ENCODE results near the gene SCN2B. TPM values are rescaled to one million over a fixed set of nuclear protein-coding genes. Genes with fewer than 3 reads are reported as not detected.
A peak's percentile ranks its signal among the peaks of the same experiment; 100 is the strongest.
"Not testable (repeated sequence)": the region's sequence is repeated elsewhere in the genome, so short reads cannot be mapped to it uniquely, and the experiment has no call there.

SCN2B gene
- total RNA-seq, 1 donor from 2014 or later: 0.32 TPM

DNA sequence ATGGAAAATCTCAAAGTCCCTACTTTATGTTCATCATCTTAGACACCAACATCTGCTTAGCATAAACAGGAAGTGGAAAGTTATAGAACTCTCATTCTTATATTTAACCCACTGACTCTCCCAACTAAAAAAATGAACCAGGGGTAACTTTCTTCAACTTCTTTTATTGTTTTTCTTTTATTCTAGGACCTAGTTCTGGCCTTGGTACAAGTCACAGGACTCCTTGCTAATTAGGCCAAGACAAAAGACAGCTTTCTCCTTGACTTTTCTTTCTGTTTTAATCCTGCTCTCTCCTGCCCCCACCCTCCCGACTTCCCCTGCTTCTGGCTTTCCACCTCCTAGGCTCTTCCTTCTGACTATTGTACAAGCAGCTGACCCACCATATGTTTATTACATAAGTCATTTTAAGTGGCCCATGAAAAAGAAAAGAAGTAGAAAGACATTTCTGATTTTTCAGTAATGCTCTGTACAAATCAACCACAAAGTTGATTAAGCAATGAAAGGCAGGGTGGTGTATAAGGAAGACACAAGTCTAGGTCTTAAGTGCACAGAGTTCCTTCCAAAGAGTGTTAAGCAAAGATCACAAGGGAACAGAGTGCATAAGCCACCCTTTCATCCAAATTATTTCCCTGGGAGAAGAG, 30.1 kb upstream of the SCN2B start:
- ATAC-seq: no peak

- ATAC-seq: no peak
Measured at GRCh38 chr11:118205606-118206378, 29.4 kb upstream of the SCN2B start.

GRCh38 chr11:118202599-118203422, 26.4 kb upstream of the SCN2B start:
- no peak for ATAC-seq

DNA sequence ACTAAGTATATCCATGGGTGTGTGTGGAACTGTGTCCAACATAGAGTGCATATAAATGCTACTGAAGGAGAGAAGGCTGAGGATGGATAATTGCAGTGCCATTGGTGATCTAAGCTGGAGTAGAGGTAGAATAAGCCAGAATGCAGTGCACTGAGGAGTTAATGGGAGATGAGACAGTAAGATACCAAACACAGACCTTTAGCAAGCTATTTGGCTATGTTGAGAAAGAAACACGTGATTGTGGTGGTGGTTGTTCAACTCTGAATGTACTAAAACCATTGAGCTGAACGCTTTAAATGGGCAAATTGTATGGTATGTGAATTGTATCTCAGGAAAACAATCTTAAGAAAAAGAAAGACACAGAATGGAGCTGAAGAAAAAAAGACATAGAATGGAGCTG, 25.5 kb upstream of the SCN2B start:
- no peak for ATAC-seq

DNA sequence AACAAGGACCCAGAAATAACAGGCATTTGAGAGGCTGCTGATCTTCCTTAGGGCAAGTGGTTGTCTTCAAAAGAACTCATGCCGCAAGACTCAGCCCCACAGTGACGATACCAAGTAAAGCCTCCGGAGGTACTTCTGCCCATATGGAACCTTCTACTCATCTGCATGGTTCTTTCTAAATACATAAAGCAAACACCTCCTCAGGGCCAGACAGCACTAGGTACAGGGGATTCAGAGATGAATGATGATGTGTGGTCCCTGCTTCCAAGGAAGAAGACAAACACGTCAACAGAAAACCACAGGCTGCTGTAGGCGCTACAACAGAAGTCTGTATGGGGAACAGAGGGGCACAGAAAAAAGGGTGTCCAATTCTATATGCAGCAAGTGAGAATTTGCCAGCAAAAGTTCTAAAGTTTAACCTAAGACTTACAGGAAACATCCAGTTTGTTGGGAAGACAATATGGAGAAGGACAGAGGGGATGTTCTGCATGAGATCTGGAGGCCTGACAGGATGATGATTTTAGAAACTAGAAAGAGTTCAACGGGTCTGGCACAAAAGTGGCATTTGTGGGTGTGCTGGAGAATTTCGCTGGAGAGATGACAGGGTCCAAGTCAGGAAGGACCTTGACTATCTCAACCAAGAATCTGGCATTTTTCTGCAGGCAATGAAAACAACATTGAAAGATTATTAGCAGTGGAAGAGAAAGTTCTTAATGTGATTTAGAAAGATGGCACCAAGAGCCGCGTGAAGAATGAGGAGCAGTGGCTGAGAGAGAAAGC, 24.7 kb upstream of the SCN2B start:
- no peak for ATAC-seq

DNA sequence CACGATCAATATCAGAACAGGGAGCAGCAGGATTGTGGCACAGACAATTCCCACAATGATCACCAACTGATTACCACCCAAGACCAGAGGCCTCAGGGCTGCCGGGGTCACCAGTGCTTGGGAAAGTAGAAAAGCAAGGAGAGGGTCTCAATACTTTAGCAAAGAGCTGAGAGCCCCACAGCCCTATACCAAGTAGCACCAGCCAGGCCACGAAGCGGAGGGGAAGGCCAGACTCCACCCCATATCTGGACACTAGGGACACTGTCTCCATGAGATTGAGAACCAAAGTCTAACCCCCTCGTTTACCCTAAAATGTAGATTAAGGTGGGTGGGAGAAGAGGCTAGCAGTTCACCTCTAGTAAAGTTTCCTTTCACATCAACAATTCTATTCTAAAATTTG, 24.1 kb upstream of the SCN2B start:
- ATAC-seq: no peak

- no peak for ATAC-seq
Measured at GRCh38 chr11:118199135-118199534, 22.7 kb upstream of the SCN2B start.

DNA sequence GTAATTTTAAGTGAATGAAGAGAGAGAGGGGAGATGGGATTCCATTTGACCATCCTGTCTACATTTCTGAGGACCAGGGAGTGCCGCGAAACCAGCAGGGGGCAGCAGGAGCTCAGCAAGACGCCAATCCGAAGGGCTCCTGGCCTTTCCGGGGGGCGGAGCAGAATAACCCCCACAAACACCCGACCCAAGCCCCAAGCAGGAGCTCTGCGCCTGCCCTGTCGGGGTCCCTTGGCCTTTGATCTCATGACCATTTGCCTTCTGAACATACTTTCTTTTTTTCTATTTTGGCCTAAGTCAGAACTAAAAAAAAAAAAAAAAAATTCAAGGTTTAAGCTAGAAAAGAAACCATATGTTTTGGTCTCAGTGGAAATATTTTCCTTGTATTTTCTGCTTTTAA, 21.9 kb upstream of the SCN2B start:
- ATAC-seq: peak; percentile 56

DNA sequence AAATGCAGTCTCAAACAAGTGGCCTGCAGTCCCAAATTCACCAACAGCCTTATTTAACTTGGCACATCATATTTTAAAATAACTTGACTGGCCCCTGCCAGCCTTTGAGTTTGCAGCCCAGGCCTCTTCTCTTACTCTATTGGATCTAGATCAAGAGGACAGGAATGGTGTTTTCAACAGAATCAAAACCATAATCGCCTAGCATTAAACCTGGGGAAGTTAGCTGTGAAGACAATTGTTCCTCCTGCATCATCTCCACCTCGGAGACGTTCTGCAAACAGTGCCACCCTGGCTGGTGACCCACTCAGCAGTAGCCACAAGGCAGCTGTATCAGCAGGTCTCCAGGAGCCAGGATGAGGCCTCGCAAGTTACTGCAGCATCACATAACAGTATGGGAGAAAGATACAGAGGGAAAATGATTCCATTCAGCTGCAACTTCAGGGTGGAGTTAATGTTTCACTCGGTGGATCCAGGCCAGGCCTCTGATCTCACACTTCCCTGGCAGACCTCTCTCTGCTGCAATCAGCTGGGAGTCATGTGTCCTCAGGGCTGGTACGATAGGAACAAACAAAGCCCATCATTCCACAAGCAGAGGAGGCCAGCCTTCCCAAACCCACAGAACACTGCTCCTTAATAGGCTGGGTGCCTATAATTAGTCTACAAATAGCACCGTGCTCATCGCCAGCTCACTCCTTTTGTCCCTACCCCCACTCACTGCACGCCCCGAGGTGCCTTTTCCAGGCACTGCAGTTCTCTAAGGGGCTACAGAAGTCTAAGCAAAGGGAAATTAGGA, 18.6 kb upstream of the SCN2B start:
- peak; percentile 87 for ATAC-seq

GRCh38 chr11:118193910-118194566, 17.6 kb upstream of the SCN2B start:
- no peak for ATAC-seq

GRCh38 chr11:118192817-118193216, 16.4 kb upstream of the SCN2B start:
- not testable (repeated sequence) for ATAC-seq

DNA sequence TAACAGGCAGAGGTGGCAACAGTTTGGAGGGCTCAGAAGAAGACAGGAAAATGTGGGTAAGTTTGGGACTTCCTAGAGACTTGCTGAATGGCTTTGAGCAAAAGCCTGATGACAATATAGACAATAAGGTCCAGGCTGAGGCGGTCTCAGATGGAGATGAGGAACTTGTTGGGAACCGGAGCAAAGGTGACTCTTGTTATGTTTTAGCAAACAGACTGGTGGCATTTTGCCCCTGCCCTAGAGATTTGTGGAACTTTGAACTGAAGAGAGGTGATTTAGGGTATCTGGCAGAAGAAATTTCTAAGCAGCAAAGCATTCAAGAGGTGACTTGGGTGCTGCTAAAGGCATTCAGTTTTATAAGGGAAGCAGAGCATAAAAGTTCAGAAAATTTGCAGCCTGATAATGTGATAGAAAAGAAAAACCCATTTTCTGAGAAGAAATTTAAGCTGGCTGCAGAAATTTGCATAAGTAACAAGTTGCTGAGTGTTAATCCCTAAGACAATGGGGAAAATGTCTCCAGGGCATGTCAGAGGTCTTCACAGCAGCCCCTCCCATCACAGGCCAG, 14.6 kb upstream of the SCN2B start:
- ATAC-seq: not testable (repeated sequence)

- ATAC-seq: no peak
Measured at GRCh38 chr11:118186346-118187107, 10.1 kb upstream of the SCN2B start.

GRCh38 chr11:118184784-118185579, 8.5 kb upstream of the SCN2B start:
- no peak for ATAC-seq

DNA sequence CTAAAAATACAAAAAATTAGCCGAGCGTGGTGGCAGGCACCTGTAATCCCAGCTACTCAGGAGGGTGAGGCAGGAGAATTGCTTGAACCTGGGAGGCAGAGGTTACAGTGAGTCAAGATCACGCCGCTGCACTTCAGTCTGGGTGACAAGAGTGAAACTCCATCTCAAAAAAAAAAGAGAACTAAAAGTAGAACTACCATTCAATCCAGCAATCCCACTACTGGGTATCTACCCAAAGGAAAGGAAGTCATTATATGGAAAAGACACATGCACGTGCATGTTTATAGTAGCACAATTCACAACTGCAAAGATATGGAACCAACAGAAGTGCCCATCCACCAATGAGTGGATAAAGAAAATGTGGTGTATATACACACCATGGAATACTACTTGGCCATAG, 7.3 kb upstream of the SCN2B start:
- not testable (repeated sequence) for ATAC-seq

DNA sequence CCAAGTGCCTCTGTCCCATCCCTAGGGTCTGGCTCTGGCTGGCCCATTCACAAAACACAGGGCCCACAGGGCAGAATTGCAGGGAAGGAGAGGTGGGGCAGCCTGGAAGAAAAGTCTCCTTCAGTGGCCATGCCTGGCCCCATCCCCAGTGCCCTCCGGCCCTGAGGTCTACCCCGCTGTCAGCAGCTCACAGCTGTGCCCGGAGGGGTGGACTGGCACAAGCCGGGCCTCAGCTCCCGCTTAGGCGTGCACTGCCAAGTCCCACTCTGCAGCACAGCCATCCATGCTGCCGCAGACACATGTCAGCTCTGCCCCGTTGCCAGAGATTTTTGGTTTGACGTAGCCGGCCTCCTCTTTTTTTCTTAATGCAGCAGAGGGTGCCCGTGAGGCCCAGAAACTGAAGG, 3.9 kb upstream of the SCN2B start:
- peak; percentile 39 for ATAC-seq

DNA sequence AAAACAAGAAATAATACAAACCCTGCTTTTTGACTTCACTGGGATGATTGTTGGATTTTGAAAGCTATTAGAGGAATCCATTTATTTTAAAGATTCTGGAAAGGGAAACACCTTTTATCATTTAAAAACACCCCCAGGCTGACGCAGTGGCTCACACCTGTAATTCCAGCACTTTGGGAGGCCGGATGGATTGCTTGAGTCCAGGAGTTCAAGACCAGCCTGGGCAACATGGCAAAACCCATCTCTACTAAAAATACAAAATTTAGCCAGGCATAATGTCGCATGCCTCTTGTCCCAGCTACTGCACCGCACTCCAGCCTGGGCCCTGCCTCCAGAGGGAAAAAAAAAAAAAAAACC, 317 bp upstream of the SCN2B start:
- ATAC-seq: no peak

DNA sequence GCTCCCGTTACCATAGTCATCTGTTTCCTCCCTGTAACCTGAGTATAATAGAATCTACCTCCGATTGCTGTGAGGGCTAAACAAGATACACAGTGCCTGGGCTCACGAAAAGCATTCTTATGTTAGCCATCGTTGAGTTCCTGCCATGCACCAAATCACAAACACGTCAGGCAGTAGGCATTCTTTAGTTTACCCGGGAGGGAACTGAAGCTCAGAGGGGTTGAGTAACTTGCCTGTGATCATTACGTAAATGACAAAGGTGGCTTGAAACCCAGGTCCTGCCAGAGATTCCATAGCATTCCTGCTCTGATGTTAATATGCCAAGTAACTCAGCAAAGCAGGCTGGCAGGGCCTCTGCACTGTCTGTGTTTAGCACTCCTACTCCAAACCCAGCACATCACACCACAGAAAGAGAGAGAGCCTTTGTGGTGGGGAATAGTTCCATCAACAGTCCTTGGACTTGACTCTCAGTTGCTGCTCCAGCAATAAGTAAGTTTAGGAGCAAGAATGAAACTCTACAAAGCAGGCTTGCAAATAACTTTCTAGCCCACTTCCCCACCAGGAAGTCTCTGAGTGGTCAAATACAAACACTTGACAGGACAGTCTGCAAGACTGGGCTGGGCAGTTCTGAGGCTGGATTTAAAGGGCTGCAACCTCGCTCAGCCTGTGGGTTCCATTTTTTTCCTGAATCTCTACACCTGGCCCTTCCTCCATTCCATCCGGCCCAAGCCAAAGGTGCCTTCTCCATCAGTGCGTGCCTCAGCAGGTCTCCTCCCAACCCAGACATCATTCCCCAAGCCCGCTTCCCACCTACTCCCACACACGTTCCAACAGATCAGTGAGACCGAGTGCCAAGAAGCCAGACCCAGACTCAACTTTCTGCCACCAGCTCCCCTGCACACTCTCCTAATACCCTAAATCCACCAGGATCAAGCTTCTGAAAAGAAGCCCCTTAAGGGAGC, 1.1 kb downstream of the SCN2B start:
- ATAC-seq: peak; percentile 39

Data from esophagus mucosa (tissue), 1 donor.